CD4-positive, alpha-beta T cell treated with Interleukin-2 at 100 ng/mL for 4 hours (primary cell): ENCODE measurements around the gene TPST1.
"Not testable (repeated sequence)": the region's sequence is repeated elsewhere in the genome, so short reads cannot be mapped to it uniquely, and the experiment has no call there.

Source experiments
- DNase-seq: peaks from one replicate; pipeline ENCODE4 v3.0.0-alpha.2; 2020; ENCODE audit warnings: low spot score

The TPST1 gene

GRCh38 chr7:66380272-66380888 is 175.2 kb downstream of the TPST1 start:
- DNase-seq = no peak

GRCh38 chr7:66382182-66382923 is 177.2 kb downstream of the TPST1 start:
- not testable (repeated sequence) for DNase-seq

- DNase-seq = not testable (repeated sequence)
Observed at GRCh38 chr7:66385191-66385905, 180.2 kb downstream of the TPST1 start.

- DNase-seq = not testable (repeated sequence)
Observed at GRCh38 chr7:66395128-66395571, 190.0 kb downstream of the TPST1 start.

GRCh38 chr7:66396052-66396451 is 190.9 kb downstream of the TPST1 start:
- not testable (repeated sequence) for DNase-seq

- not testable (repeated sequence) for DNase-seq
Observed at GRCh38 chr7:66398841-66399240, 193.7 kb downstream of the TPST1 start.

- DNase-seq = no peak
Observed at GRCh38 chr7:66399566-66399965, 194.4 kb downstream of the TPST1 start.

GRCh38 chr7:66400400-66400799 is 195.3 kb downstream of the TPST1 start:
- no peak for DNase-seq

GRCh38 chr7:66401126-66401525 is 196.0 kb downstream of the TPST1 start:
- DNase-seq = not testable (repeated sequence)

- not testable (repeated sequence) for DNase-seq
Observed at GRCh38 chr7:66401932-66402331, 196.8 kb downstream of the TPST1 start.

GRCh38 chr7:66403564-66403963 is 198.4 kb downstream of the TPST1 start:
- DNase-seq = no peak

GRCh38 chr7:66409493-66409892 is 204.4 kb downstream of the TPST1 start:
- DNase-seq = no peak
